Spleen (tissue), 11 donors: ENCODE measurements around the gene NFE2L2. TPM values are rescaled to one million over a fixed set of nuclear protein-coding genes. Genes with fewer than 3 reads are reported as not detected.
"Not testable (repeated sequence)": the region's sequence is repeated elsewhere in the genome, so short reads cannot be mapped to it uniquely, and the experiment has no call there.

Source experiments
- DNase-seq: peaks from one replicate; pipeline ENCODE4 v3.0.0-alpha.2; 2020
- H3K27ac ChIP-seq, 8 donors: fragments of 200-600 bp; sonication (generic) in 7 of 8; 1 replicate in 4 of 8; 2 replicates in 4 of 8; pipeline versions ENCODE4 v1.5.0 to v1.8.0; 2016 to 2021; ENCODE audit warnings: inconsistent platforms in 4 of 8, mild to moderate bottlenecking in 4 of 8, moderate library complexity in 1 of 8
- H3K27me3 ChIP-seq, 7 donors: fragments of 200-600 bp; sonication (generic) in 6 of 7; replicated peaks in 1 of 7; 1 replicate in 4 of 7; 2 replicates in 3 of 7; pipeline versions ENCODE4 v1.5.0 to v1.8.0; 2016 to 2021; ENCODE audit warnings: inconsistent platforms in 3 of 7, mild to moderate bottlenecking in 1 of 7
- H3K36me3 ChIP-seq, 6 donors: fragments of 200-600 bp; sonication (generic) in 5 of 6; 1 replicate in 4 of 6; 2 replicates in 2 of 6; pipeline versions ENCODE4 v1.5.0 to v1.8.0; 2016 to 2021; ENCODE audit warnings: inconsistent platforms in 2 of 6
- H3K4me1 ChIP-seq, 6 donors: fragments of 200-600 bp; sonication (generic) in 5 of 6; 1 replicate in 3 of 6; 2 replicates in 3 of 6; pipeline versions ENCODE4 v1.5.0 to v1.8.0; 2016 to 2021; ENCODE audit warnings: inconsistent platforms in 3 of 6
- H3K4me3 ChIP-seq, 8 donors: fragments of 200-600 bp; sonication (generic) in 7 of 8; 1 replicate in 4 of 8; 2 replicates in 4 of 8; pipeline versions ENCODE4 v1.5.0 to v1.8.0; 2016 to 2021; ENCODE audit warnings: inconsistent platforms in 4 of 8, mild to moderate bottlenecking in 4 of 8, moderate library complexity in 2 of 8
- H3K9me3 ChIP-seq, 8 donors: fragments of 200-600 bp; sonication (generic) in 7 of 8; 1 replicate in 4 of 8; 2 replicates in 4 of 8; pipeline versions ENCODE4 v1.5.0 to v1.8.0; 2016 to 2021; ENCODE audit warnings: inconsistent platforms in 4 of 8
- POLR2A ChIP-seq, 3 donors: fragments of 450-650 bp; IDR thresholded peaks; one replicate each; pipeline ENCODE4 v1.5.1; 2017; ENCODE audit warnings: antibody characterized with exemption in 3 of 3, mild to moderate bottlenecking in 1 of 3
- POLR2AphosphoS5 ChIP-seq, 3 donors: sonication (generic); formaldehyde crosslinking; IDR thresholded peaks; one replicate each; pipeline ENCODE4 v1.5.1; 2017; ENCODE audit warnings: antibody characterized with exemption in 3 of 3
- WGBS, 5 donors: extraction: QIAGEN DNeasy Blood & Tissue Kit in 3 of 5; methylation state at CpG; one replicate each; pipeline versions ENCODE4 v1.1.5 to v1.1.7; 2013 to 2018; 5-methylcytosine and 5-hydroxymethylcytosine counted together
- intact Hi-C: fragments of 100-400 bp; cut with DNase I; formaldehyde crosslinking; loops from one replicate; pipeline ENCODE4 v1.15.0; 2023; ENCODE audit warnings: low total_unique reads
- polyA plus RNA-seq, 3 donors: library from polyadenylated mRNA; stranded (reverse); fragments of 200-250 nt; gene quantifications; one replicate each; pipeline ENCODE4 v1.2.1, GENCODE V29; 2013
- total RNA-seq, 7 donors: library from RNA; depleted of rRNA in 3 of 7; stranded (reverse); fragments of >200 nt in 3 of 7; fragmentation: NEBNext Ultra II Directional in 4 of 7; extraction: Animal tissue kit (Norgen Biotek cat#: 25700) in 4 of 7; gene quantifications; one replicate each; pipeline versions ENCODE4 v1.1.0 to v1.2.1, GENCODE V29; 2016 to 2021
- TF ChIP-seq, protein P1 (sequence below), 11 experiments: fragments of 200-600 bp in 7 of 11; fragments of 450-650 bp in 4 of 11; sonication (generic) in 4 of 11; IDR thresholded peaks in 8 of 11; conservative IDR thresholded peaks in 3 of 11; 1 replicate in 7 of 11; 2 replicates in 4 of 11; pipeline versions ENCODE4 v1.4.0 to v1.8.0; 2016 to 2021; ENCODE audit warnings: antibody characterized with exemption in 11 of 11, inconsistent platforms in 4 of 11, mild to moderate bottlenecking in 1 of 11
- donor health status: healthy with polysubstance abuse.
- donor health status: DM: no; HTN: no; CAD: no; lungs with moderate emphysema.
- donor health status: DM: no; HTN: no; CAD: no.
- donor health status: Bipolar disorder and iron deficiency.
- donor health status: healthy.
- donor health status: DM: no; HTN: no; CAD: no.
- donor health status: DM: yes; HTN: yes; CAD: no.

The NFE2L2 gene
- total and polyA plus RNA-seq, 10 donors: 25.9 to 148 (median 101) TPM

DNA sequence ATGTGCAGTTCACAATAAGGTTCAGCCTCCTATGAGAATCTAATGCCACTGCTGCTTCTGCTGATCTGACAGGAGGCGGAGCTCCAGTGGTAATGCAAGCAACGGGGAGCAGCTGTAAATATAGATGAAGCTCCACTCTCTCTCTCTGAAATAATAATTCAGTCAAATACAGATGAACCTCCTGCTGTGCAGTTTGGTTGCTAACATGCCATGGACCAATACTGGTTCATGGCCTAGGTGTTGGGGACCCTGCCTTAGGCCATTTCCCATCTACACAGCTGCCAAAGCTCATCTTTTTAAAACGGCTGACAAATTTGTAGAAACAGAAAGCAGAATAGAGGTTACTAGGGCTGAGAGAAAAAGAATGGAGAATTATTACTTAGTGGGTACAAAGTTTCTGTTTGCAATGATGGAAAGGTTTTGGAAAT lies 62.6 kb downstream of the NFE2L2 start:
- Histone ChIP-seq H3K27ac (no peak overlapping the region), H3K4me1 (no peaks in the 10 kb centered on the region), H3K27me3 (no peaks in the 10 kb centered on the region), H3K36me3 (no peaks in the 10 kb centered on the region), H3K9me3 (no peaks in the 10 kb centered on the region), H3K4me3 (no peak overlapping the region)
- intact Hi-C loops: no loop called here
- no peak for DNase-seq
- WGBS, 5 donors: 60 to 73% (median 70%) methylated on average over 3 of the region's 3 CpGs
- TF ChIP-seq POLR2A (IDR thresholded peaks at IDR 0.05) (no peak), POLR2AphosphoS5 (IDR thresholded peaks at IDR 0.05) (no peak)
- TF ChIP-seq, protein P1, sequence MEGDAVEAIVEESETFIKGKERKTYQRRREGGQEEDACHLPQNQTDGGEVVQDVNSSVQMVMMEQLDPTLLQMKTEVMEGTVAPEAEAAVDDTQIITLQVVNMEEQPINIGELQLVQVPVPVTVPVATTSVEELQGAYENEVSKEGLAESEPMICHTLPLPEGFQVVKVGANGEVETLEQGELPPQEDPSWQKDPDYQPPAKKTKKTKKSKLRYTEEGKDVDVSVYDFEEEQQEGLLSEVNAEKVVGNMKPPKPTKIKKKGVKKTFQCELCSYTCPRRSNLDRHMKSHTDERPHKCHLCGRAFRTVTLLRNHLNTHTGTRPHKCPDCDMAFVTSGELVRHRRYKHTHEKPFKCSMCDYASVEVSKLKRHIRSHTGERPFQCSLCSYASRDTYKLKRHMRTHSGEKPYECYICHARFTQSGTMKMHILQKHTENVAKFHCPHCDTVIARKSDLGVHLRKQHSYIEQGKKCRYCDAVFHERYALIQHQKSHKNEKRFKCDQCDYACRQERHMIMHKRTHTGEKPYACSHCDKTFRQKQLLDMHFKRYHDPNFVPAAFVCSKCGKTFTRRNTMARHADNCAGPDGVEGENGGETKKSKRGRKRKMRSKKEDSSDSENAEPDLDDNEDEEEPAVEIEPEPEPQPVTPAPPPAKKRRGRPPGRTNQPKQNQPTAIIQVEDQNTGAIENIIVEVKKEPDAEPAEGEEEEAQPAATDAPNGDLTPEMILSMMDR (IDR thresholded peaks at IDR 0.05 in 8 of 11, conservative IDR thresholded peaks at IDR 0.05 in 3 of 11): no peak

DNA sequence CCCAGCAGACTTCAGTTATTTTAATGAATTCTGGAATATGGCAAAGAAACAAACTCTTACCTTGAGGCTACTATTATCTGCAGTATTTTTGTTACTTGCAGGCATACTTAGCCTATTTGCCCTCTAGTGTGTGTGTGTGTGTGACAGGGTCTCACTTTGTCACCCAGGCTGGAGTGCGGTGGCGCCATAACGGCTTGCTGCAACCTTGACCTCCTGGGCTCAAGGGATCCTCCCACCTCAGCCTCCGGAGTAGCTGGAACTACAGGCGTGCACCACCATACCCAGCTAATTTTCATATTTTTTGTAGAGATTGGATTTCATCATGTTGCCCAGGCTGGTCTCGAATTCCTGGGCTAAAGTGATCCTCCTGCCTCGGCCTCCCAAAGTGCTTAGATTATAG lies 64.1 kb downstream of the NFE2L2 start:
- H3K4me1 ChIP-seq, DNase-seq, intact Hi-C loops, H3K27me3 ChIP-seq, H3K9me3 ChIP-seq, H3K27ac ChIP-seq, H3K36me3 ChIP-seq, H3K4me3 ChIP-seq: not testable (repeated sequence)
- WGBS, 5 donors: 93 to 98% (median 96%) methylated on average over 7 of the region's 7 CpGs

DNA sequence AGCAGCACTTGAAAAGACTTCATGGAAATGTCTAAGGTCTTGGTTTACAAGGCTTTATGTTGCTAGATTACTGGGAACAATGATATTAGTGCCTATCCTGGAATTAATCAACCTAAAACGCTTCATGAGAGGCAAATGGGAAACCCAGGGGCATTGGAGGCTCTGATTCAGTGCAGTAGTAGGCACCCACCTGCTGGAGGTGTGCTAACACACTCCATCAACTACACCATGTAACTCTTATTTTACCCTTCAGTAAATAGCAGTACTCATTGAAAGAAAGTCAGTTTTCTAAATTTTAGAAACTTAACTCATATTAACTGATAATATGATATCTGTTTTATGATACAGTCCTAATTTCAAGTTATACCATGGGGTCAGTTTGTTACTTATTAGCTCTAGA lies 69.3 kb downstream of the NFE2L2 start:
- intact Hi-C loops: no loop called here
- 62 to 91% (median 80%) methylated on average over 1 of the region's 1 CpG for WGBS, 5 donors

DNA sequence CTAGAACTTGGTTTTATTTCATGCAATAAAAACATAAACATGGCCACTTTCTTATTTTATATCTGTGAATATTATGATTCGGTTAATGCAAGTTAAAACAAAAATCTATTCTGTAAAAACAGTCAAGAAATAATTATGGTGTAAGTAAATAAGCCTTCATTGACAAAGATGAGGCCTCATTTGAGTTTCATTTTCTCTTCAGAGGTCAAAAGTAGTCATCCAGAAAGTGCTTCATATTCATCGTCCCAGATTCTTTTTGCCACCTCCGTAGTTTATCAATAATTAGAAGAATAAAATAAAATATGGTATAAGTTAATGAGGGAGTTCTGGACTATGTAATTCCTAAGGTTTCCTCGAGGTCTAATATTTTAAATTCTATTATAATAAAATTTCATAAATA lies 71.3 kb downstream of the NFE2L2 start:
- intact Hi-C loops: no loop called here
- Histone ChIP-seq H3K9me3 (no peaks in the 10 kb centered on the region), H3K27me3 (no peaks in the 10 kb centered on the region), H3K4me3 (no peak overlapping the region), H3K36me3 (no peaks in the 10 kb centered on the region), H3K4me1 (no peaks in the 10 kb centered on the region), H3K27ac (no peak overlapping the region)
- DNase-seq: no peak
- 74 to 83% (median 76%) methylated on average over 4 of the region's 4 CpGs for WGBS, 5 donors
- TF ChIP-seq POLR2AphosphoS5 (IDR thresholded peaks at IDR 0.05): no peak
- TF ChIP-seq POLR2A (IDR thresholded peaks at IDR 0.05): no peak
- TF ChIP-seq, protein P1 (IDR thresholded peaks at IDR 0.05 in 8 of 11, conservative IDR thresholded peaks at IDR 0.05 in 3 of 11): no peak

More for the DNA sequence above, 69.3 kb downstream of the NFE2L2 start:
- TF ChIP-seq, protein P1 (IDR thresholded peaks at IDR 0.05 in 8 of 11, conservative IDR thresholded peaks at IDR 0.05 in 3 of 11): no peak
- no peak for TF ChIP-seq POLR2A (IDR thresholded peaks at IDR 0.05)
- TF ChIP-seq POLR2AphosphoS5 (IDR thresholded peaks at IDR 0.05): no peak
- no peak for DNase-seq
- Histone ChIP-seq H3K27ac (no peak overlapping the region), H3K4me3 (no peak overlapping the region), H3K27me3 (no peaks in the 10 kb centered on the region), H3K9me3 (no peaks in the 10 kb centered on the region), H3K4me1 (no peaks in the 10 kb centered on the region), H3K36me3 (no peaks in the 10 kb centered on the region)

DNA sequence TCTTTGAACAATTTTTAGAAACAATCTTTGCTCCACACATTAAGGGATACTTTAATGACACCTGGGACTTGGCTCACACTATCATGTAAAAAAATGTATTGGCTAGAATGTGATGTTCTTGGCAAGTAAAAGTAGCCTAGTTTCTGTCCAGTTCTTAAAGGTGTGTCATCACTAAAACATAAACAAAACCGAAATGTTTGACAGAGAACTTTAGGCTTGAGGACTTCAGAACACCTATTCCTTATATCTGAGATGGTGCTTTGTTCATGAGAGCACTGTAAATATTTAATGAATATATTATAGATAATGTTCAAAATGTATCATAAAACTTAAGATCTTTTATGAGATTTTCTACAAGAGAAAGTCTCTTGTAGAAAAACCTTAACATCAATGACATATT lies 71.7 kb downstream of the NFE2L2 start:
- Histone ChIP-seq H3K4me3 (no peak overlapping the region), H3K27me3 (no peaks in the 10 kb centered on the region), H3K9me3 (no peaks in the 10 kb centered on the region), H3K36me3 (no peaks in the 10 kb centered on the region), H3K27ac (no peak overlapping the region), H3K4me1 (no peaks in the 10 kb centered on the region)
- TF ChIP-seq, protein P1 (IDR thresholded peaks at IDR 0.05 in 8 of 11, conservative IDR thresholded peaks at IDR 0.05 in 3 of 11): no peak
- TF ChIP-seq POLR2A (IDR thresholded peaks at IDR 0.05): no peak
- TF ChIP-seq POLR2AphosphoS5 (IDR thresholded peaks at IDR 0.05): no peak
- 80 to 98% (median 89%) methylated on average over 1 of the region's 1 CpG for WGBS, 5 donors
- intact Hi-C loops: no loop called here
- DNase-seq: no peak
